Measurements from ENCODE around the gene COX15.
"Not testable (repeated sequence)": the region's sequence is repeated elsewhere in the genome, so short reads cannot be mapped to it uniquely, and the experiment has no call there.

Gene COX15

GRCh38 chr10:99732033-99732842 lies at the start of gene COX15, which contains the start of gene CUTC:
COX15 (minus strand) TSS chr10:99732127; CDS start chr10:99732049, 78 bp downstream.
CUTC (plus strand) TSS chr10:99732234; CDS start chr10:99732349, 115 bp downstream.
- in situ Hi-C loops (cut with MboI; ENCODE audit: low sequenced_read_pairs) = no loop called here

- in situ Hi-C loops (cut with MboI; ENCODE audit: low sequenced_read_pairs) = no loop called here
Observed at GRCh38 chr10:99779335-99779734, 47.4 kb upstream of the COX15 start.

DNA sequence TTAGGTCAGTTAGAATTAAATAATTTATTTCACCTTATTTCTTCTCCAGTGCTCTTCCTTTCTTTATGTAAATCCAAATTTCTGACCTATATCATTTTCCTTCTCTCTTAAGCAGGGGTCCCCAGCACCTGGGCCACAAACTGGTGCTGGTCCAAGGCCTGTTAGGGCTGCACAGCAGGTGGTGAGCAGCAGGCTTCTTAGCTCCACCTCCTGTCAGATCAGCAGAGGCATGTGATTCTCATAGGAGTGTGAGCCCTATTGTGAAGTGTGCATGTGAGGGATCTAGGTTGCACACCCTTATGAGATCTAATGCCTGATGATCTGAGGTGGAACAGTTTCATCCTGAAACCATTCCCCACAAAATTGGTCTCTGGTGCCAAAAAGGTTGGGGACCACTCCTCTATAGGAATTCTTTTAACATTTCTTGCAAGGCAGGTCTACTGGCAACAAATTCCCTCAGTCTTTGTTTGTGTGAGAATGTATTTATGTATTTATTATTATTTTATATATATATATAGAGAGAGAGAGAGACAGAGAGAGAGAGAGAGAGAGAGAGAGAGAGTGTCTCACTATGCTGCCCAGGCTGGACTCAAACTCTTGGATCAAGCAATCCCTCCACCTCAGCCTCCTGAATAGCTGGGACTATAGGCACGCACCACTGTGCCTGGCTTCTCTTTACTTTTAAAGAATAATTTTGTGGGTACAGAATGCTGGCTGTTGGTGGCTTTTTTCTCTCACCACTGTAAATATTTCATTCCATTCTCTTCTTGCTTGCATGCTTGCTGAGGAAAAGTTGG lies 46.2 kb upstream of the COX15 start:
- in situ Hi-C loops (cut with MboI; ENCODE audit: low sequenced_read_pairs) = no loop called here

DNA sequence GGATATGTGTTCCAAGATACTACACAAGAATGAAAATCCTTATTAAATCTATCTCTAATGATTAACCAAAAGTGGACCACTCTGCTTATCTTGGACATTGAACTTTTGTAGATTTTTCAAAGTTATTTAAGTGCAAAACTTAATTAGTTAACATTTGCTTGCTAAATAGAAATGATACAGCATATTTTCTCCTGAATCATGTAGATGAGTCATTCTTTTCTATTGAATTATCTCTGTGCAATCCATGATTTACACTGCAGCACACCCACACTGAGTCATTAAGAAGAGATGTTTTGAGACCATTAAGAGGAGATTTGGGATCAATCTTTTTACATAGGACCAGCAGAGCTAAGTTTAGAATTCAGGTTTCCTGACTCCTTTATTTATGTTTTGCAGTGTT lies 43.9 kb upstream of the COX15 start:
- in situ Hi-C loops (cut with MboI; ENCODE audit: low sequenced_read_pairs) = no loop called here

- in situ Hi-C loops (cut with MboI; ENCODE audit: low sequenced_read_pairs) = no loop called here
Observed at GRCh38 chr10:99770408-99771045, 38.6 kb upstream of the COX15 start.

DNA sequence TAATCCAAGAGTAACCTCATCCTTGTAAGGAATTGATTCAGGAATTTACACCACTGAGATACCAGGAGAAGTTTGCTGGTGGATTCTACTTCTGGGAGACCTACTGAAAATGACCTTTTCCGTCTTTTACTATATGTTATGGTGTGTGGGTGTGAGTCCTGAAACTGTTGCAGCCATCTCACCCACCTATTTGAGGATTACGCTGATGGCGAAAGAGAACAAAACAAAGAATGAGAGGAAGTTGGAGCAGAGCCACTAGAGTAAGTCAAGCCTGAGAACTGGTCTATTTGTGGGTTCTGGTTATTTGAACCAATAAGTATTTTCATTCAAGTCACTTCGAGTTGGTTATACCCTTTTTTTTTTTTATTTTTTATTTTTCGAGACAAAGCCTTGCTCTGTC lies 37.8 kb upstream of the COX15 start:
- in situ Hi-C loops (cut with MboI; ENCODE audit: low sequenced_read_pairs) = no loop called here

DNA sequence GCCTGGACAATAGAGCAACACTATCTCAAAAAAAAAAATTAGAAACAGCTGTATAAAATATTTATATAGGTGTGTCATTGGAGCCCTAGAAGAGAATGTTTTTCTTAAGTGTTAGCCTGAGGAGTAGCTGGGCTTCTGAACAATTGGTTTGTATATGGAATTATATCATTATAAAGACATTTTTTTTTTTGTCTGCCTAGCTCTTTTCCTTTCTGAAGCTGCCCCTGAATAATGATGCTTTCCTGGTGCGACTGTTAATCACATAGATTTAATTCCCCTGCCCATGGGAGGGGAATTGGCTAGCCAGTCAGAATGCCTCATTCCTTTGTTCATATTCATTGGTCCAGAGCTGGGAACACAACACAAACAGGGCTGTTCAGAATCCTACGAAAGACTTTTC lies 36.6 kb upstream of the COX15 start:
- in situ Hi-C loops (cut with MboI; ENCODE audit: low sequenced_read_pairs) = no loop called here

GRCh38 chr10:99767901-99768300 lies 36.0 kb upstream of the COX15 start:
- in situ Hi-C loops (cut with MboI; ENCODE audit: low sequenced_read_pairs) = no loop called here

DNA sequence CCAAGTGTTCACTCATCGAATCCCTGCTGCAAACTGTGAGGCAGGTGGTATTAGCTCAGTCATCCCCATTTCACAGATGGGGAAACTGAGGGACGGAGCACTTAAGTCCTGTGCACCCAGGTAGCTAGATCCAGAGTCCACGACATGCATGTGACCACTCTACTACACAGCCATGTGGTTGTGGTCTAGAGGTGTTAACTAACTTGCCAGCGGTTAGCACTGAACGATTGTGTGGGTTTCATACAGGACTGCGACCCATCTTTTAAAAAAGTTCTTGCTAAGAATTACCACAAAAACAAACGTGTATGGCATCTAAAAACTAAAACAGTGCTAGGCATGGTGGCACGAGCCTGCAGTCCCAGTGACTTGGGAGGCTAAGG lies 34.4 kb upstream of the COX15 start:
- in situ Hi-C loops (cut with MboI; ENCODE audit: low sequenced_read_pairs) = no loop called here

DNA sequence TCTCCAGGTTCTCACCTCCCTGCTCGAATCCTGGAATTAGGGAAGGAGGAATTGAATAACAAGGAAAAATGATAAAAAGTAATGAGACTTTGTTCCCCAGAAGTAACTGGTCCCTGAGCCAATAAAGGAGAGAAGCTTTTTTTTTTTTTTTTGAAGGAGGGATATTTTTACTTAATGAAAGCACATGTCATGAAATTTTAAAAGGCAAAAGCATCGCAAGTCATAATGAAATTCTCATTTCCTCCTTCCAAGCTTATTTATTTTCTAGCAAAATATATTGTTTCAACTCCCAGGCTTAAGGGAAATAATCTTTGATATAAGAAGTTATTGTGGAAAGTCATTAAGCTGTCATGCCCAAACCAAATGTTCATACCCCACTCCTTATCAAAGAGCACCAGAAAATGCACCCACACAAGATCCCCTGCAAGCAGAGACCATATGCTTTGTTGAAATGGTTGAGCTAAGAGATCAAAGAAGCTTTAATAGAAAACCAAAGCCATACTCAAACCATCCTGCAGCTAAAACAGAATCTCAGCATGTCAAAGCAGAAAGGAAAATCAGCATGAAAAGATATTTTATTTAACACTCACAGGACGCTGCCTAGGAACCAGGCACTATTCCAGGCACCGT lies 33.9 kb upstream of the COX15 start:
- in situ Hi-C loops (cut with MboI; ENCODE audit: low sequenced_read_pairs) = no loop called here

DNA sequence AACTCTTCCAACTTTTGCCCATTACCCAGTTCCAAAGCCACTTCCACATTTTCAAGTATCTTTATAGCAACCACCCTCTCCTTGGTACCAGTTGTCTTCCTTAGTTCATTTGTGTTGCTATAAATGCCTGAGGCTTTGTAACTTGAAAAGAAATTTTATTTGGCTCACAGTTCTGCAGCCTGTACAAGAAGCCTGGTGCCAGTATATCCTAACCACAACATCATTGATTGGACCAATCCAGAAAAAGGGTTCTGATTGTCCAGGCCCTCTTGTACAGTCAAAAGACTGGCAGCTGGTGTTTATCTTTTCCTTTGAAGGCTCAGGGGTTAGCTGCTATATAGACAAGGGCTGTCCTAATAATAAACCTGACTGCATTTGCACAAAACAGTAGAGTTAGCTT lies 29.4 kb upstream of the COX15 start:
- in situ Hi-C loops (cut with MboI; ENCODE audit: low sequenced_read_pairs) = no loop called here

DNA sequence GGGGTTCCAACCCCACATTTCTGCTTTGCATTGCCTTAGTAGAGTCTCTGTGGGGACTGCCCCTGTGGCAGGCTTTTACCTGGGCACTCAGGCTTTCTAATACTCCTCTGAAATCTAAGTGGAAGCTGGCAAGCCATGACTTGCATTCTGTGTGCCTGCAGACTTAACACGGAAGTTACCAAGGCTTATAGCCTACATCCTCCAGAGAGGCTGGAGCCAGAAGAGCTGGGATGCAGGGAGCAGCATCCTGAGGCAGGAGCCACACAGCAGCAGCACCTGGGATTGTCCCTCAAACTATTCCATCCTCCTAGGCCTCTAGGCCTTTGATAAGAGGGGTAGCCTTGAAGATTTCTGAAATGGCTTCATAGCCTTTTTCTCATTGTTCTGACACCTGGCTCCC lies 28.4 kb upstream of the COX15 start:
- in situ Hi-C loops (cut with MboI; ENCODE audit: low sequenced_read_pairs) = no loop called here

GRCh38 chr10:99758211-99758891 lies 26.4 kb upstream of the COX15 start:
- in situ Hi-C loops (cut with MboI; ENCODE audit: low sequenced_read_pairs) = no loop called here

GRCh38 chr10:99756159-99756558 lies 24.2 kb upstream of the COX15 start:
- in situ Hi-C loops (cut with MboI; ENCODE audit: low sequenced_read_pairs) = no loop called here

DNA sequence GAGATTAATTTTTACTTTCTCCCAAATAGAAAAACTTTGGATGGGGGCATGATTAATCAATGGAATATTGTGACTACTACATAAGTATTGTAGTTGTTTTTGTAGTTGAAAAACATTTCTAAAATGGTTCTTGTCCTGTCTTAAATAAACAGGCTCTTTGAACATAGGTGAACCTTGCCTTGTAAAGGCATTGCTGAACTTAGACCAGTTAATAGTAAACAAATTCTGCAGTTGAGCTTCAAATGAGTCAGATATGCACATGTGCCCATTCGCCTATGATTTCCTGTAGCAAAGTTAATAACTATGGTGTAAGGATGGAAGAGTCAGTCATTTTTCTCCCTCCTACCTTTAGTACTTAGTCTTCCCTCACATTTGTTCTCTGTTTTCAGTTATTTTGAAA lies 22.7 kb upstream of the COX15 start:
- in situ Hi-C loops (cut with MboI; ENCODE audit: low sequenced_read_pairs) = no loop called here

GRCh38 chr10:99750641-99751040 lies 18.7 kb upstream of the COX15 start:
- in situ Hi-C loops (cut with MboI; ENCODE audit: low sequenced_read_pairs) = no loop called here

DNA sequence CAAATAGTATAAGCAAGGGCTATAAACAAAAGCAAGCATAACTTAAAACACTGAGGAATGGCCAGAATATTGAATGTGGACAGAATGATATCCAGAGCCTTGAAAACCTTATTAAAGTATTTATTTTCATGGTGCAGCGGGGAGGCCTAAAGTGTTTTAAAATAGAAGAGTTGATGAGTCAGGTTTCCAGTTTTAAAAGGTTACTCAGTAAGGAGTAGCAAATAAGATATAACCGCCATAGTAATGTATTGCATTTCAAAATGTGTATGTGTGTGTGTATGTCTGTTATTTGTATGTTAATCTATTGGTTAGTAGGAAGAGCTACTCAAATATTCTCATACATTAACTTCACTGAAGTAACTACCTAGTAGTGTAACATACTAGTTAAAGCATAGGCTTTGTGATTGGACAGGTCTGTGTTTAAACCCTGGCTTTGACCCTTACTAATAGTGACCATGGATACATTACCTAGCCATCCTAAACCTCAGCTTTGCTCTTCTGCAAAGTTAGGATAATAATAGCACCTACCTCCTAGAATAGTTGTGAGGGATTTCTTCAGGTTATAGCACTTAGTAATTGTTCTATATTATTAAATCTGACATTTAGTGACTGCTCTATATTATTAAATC lies 17.0 kb upstream of the COX15 start:
- in situ Hi-C loops (cut with MboI; ENCODE audit: low sequenced_read_pairs) = no loop called here

GRCh38 chr10:99746166-99746565 lies 14.2 kb upstream of the COX15 start:
- in situ Hi-C loops (cut with MboI; ENCODE audit: low sequenced_read_pairs) = not testable (repeated sequence)

GRCh38 chr10:99743841-99744240 lies 11.9 kb upstream of the COX15 start:
- in situ Hi-C loops (cut with MboI; ENCODE audit: low sequenced_read_pairs) = no loop called here

DNA sequence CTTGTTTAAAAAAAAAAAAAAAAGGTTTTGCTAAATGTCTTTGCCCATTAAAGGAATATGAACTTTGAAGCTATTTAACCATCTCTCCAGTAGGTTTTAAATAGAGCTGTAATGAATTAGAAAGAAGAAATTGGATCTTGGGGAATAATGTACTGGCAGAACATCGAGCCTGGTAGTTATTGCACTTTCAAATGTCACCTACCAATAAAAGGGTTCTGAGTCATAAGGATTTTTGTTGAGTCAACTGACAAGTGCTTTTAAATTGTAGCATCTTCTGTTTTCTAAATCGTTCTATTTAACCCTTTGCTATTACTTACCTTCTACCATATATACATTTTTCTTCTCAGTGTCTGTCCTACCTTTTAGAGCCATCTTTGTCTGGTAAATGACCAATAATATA lies 10.8 kb upstream of the COX15 start:
- in situ Hi-C loops (cut with MboI; ENCODE audit: low sequenced_read_pairs) = no loop called here
